K562 (cell line): ENCODE measurements around the gene SGTB. TPM values are rescaled to one million over a fixed set of nuclear protein-coding genes. Genes with fewer than 3 reads are reported as not detected.

Experiments used
- ATAC-seq: fragments of 200-7000 bp; cut with Tn5 transposase; 3 replicates; pipeline ENCODE4 v1.9.1; 2020; ENCODE audit warnings: moderate library complexity
- BruUV-seq: library from RNA; stranded (reverse); fragments of 400-500 nt; replicated peaks from 2 replicates; lab custom pipeline; 2021; lab: Mats Ljungman, UMichigan
- CTCF ChIA-PET: fragments of 300-600 bp; formaldehyde crosslinking; extraction: SDS; loops from one replicate; lab custom pipeline; 2021; ENCODE audit warnings: low intra/inter-chr PET ratio; lab: Yijun Ruan, JAX
- POLR2A ChIA-PET: fragments of 300-600, 350-650 bp; sonication (Branson Sonifier 250); formaldehyde crosslinking; extraction: SDS; loops from one replicate; lab custom pipeline; 2021; ENCODE audit warnings: antibody characterized with exemption, inconsistent platforms; lab: Yijun Ruan, JAX
- DNase-seq, 4 experiments: peaks; one replicate each; pipeline versions ENCODE4 v3.0.0 to v3.0.0-alpha.2; 2011 to 2018; ENCODE audit warnings: low spot score in 3 of 4, mixed read lengths in 3 of 4; ENCODE audit errors: extremely low read depth in 1 of 4
- FAIRE-seq: peaks from 2 replicates; lab custom pipeline; 2011; peaks lifted over from hg19 to GRCh38; lab: Jason Lieb, UNC
- H2AFZ ChIP-seq: 2 replicates; pipeline ENCODE4 v1.6.0; 2011; ENCODE audit warnings: low read depth, low read length, control low read depth, inconsistent platforms
- H3K27ac ChIP-seq: fragments of 200-600 bp; 3 replicates; pipeline ENCODE4 v1.8.0; 2011; ENCODE audit warnings: low read depth, mild to moderate bottlenecking, control low read depth, inconsistent platforms, low read length, moderate library complexity, mixed read lengths; ENCODE audit errors: extremely low read depth
- H3K27me3 ChIP-seq, 2 experiments: fragments of 300-600 bp in 1 of 2; 2 replicates in 1 of 2; 3 replicates in 1 of 2; pipeline versions ENCODE4 v1.6.0 to v1.8.0; 2011; ENCODE audit warnings: inconsistent platforms in 2 of 2, low read length in 2 of 2, mild to moderate bottlenecking in 1 of 2, mixed read lengths in 1 of 2, moderate library complexity in 1 of 2; ENCODE audit not compliant: control insufficient read depth in 2 of 2, insufficient read depth in 2 of 2
- H3K36me3 ChIP-seq: fragments of 300-600 bp; 3 replicates; pipeline ENCODE4 v1.8.0; 2011; ENCODE audit warnings: mild to moderate bottlenecking, low read length, inconsistent platforms; ENCODE audit not compliant: control insufficient read depth, insufficient read depth
- H3K4me1 ChIP-seq, 2 experiments: fragments of 200-600 bp in 1 of 2; replicated peaks in 1 of 2; 2 replicates in 1 of 2; 3 replicates in 1 of 2; pipeline versions ENCODE4 v1.5.1 to v1.8.0; 2011; ENCODE audit warnings: inconsistent platforms in 2 of 2, low read length in 2 of 2, mild to moderate bottlenecking in 1 of 2, mixed read lengths in 1 of 2, moderate library complexity in 1 of 2; ENCODE audit not compliant: control insufficient read depth in 2 of 2, insufficient read depth in 2 of 2
- H3K4me2 ChIP-seq: 2 replicates; pipeline ENCODE4 v1.6.1; 2011; ENCODE audit warnings: low read length, control low read depth, inconsistent platforms, mixed read lengths; ENCODE audit not compliant: insufficient read depth
- H3K4me3 ChIP-seq: fragments of 200-600 bp; sonication (generic), shearing (Covaris generic); 2 replicates; pipeline ENCODE4 v1.5.1; 2016; ENCODE audit warnings: control low read depth, inconsistent platforms
- H3K79me2 ChIP-seq: fragments of 200-600 bp; 3 replicates; pipeline ENCODE4 v1.8.0; 2011; ENCODE audit warnings: low read length, inconsistent platforms; ENCODE audit not compliant: control insufficient read depth, insufficient read depth
- H3K9ac ChIP-seq, 2 experiments: 2 replicates each; pipeline versions ENCODE4 v1.6.0 to v1.6.1; 2011; ENCODE audit warnings: low read depth in 2 of 2, low read length in 2 of 2, control low read depth in 1 of 2, inconsistent platforms in 1 of 2, mild to moderate bottlenecking in 1 of 2, mixed read lengths in 1 of 2; ENCODE audit not compliant: insufficient read depth in 1 of 2
- H3K9me1 ChIP-seq: one replicate; pipeline ENCODE4 v1.6.0; 2011; ENCODE audit warnings: inconsistent platforms, mild to moderate bottlenecking, low read length, moderate library complexity; ENCODE audit not compliant: control insufficient read depth, insufficient read depth
- H3K9me3 ChIP-seq: replicated peaks from 2 replicates; pipeline ENCODE4 v1.5.1; 2011; ENCODE audit warnings: low read depth, low read length, inconsistent platforms; ENCODE audit not compliant: control insufficient read depth, insufficient read depth
- H4K20me1 ChIP-seq: replicated peaks from 2 replicates; pipeline ENCODE4 v1.6.1; 2011; ENCODE audit warnings: low read length, inconsistent platforms, mixed read lengths; ENCODE audit not compliant: control insufficient read depth, insufficient read depth
- FOXJ3 ChIP-seq: sonication (generic); formaldehyde crosslinking; IDR thresholded peaks from 2 replicates; pipeline ENCODE4 v1.4.0; 2020; ENCODE audit warnings: mild to moderate bottlenecking, missing genetic modification reagents
- GABPB1 ChIP-seq: sonication (generic); formaldehyde crosslinking; IDR thresholded peaks from 2 replicates; pipeline ENCODE4 v1.8.0; 2022; ENCODE audit warnings: mild to moderate bottlenecking, missing genetic modification reagents
- HDAC1 ChIP-seq, 2 experiments: fragments of 450-650 bp; IDR thresholded peaks; 2 replicates each; pipeline ENCODE4 v1.6.1; 2016 to 2017; ENCODE audit warnings: inconsistent platforms in 1 of 2, mild to moderate bottlenecking in 1 of 2, moderate library complexity in 1 of 2
- KDM1A ChIP-seq, 2 experiments: fragments of 450-650 bp; IDR thresholded peaks; 2 replicates each; pipeline ENCODE4 v1.6.1; 2016; ENCODE audit warnings: mild to moderate bottlenecking in 2 of 2
- KLF1 ChIP-seq: fragments of 450-650 bp; IDR thresholded peaks from 2 replicates; pipeline ENCODE4 v1.6.1; 2016; ENCODE audit warnings: missing genetic modification characterization, missing compliant biosample characterization
- LARP7 ChIP-seq: fragments of 450-650 bp; IDR thresholded peaks from 2 replicates; pipeline ENCODE4 v1.6.1; 2016
- MAFK ChIP-seq: IDR thresholded peaks from 2 replicates; pipeline ENCODE4 v1.6.1; 2011; ENCODE audit warnings: low read length, improper control_type of control experiment
- MEIS2 ChIP-seq: fragments of 450-650 bp; IDR thresholded peaks from 2 replicates; pipeline ENCODE4 v1.6.1; 2014; ENCODE audit warnings: mild to moderate bottlenecking; ENCODE audit not compliant: partially characterized antibody
- NFRKB ChIP-seq: fragments of 450-650 bp; IDR thresholded peaks from 2 replicates; pipeline ENCODE4 v1.6.1; 2016; ENCODE audit warnings: low read depth
- SPI1 ChIP-seq: IDR thresholded peaks from 2 replicates; pipeline ENCODE4 v1.6.1; 2011; ENCODE audit warnings: low read depth, low read length, control low read depth, borderline replicate concordance
- TAF9B ChIP-seq: fragments of 450-650 bp; IDR thresholded peaks from 2 replicates; pipeline ENCODE4 v1.6.1; 2018; ENCODE audit warnings: mild to moderate bottlenecking; ENCODE audit not compliant: partially characterized antibody
- TOE1 ChIP-seq, 2 experiments: fragments of 450-650 bp in 1 of 2; sonication (generic) in 1 of 2; formaldehyde crosslinking in 1 of 2; IDR thresholded peaks; 2 replicates each; pipeline versions ENCODE4 v1.7.1 to v1.8.0; 2016 to 2022; ENCODE audit warnings: borderline replicate concordance in 2 of 2, mild to moderate bottlenecking in 2 of 2, antibody characterized with exemption in 1 of 2, inconsistent platforms in 1 of 2, low read depth in 1 of 2, missing genetic modification reagents in 1 of 2, moderate library complexity in 1 of 2
- ZNF445 ChIP-seq: fragments of 250-450 bp; sonication (Bioruptor Pico); IDR thresholded peaks from 2 replicates; pipeline ENCODE4 v1.4.0; 2020; ENCODE audit warnings: low read depth, mild to moderate bottlenecking, moderate library complexity
- WGBS: fragments of 100-300 bp; shearing (Covaris generic); methylation state at CpG from one replicate; pipeline ENCODE4 v1.1.6; 2016; ENCODE audit warnings: low coverage, mixed read lengths; ENCODE audit not compliant: insufficient coverage; ENCODE audit errors: missing lambda C conversion rate; 5-methylcytosine and 5-hydroxymethylcytosine counted together
- in situ Hi-C: fragments of 300-500 bp; cut with MboI; formaldehyde crosslinking; loops from 4 replicates; pipeline ENCODE4 v1.15.0; 2018; ENCODE audit warnings: inconsistent platforms, mixed read lengths
- intact Hi-C: fragments of 100-400 bp; cut with micrococcal nuclease; formaldehyde crosslinking; loops from 2 replicates; pipeline ENCODE4 v1.14.2; 2022
- polyA plus RNA-seq, 8 experiments: library from polyadenylated mRNA; depleted of rRNA in 4 of 8; stranded (reverse) in 5 of 8; unstranded in 3 of 8; fragments of >200 nt; fragmentation: Nextera tagmentation in 2 of 8; fragmentation: Illumina TruSeq in 1 of 8; extraction: Ambion mirVana in 2 of 8; extraction: Trizol in 1 of 8; gene quantifications; 2 replicates each; pipeline versions ENCODE4 v1.2.1 to v1.2.3, GENCODE V29; 2011 to 2014; ENCODE audit warnings: inconsistent platforms in 1 of 8, missing spikeins in 1 of 8
- total RNA-seq, 7 experiments: library from RNA; depleted of rRNA in 6 of 7; stranded (reverse); fragments of >200 nt in 6 of 7; fragmentation: Illumina TruSeq in 2 of 7; extraction: Trizol in 2 of 7; gene quantifications; 2 replicates each; pipeline versions ENCODE4 v1.2.1 to v1.2.3, GENCODE V29; 2011 to 2021; ENCODE audit warnings: low replicate concordance in 1 of 7
- TF ChIP-seq, protein P1 (sequence below), 2 experiments: fragments of 450-650 bp; conservative IDR thresholded peaks; 2 replicates each; pipeline ENCODE4 v1.6.1; 2017; ENCODE audit warnings: mild to moderate bottlenecking in 2 of 2, moderate library complexity in 2 of 2
- TF ChIP-seq, protein P2 (sequence below), 2 experiments: IDR thresholded peaks in 1 of 2; conservative IDR thresholded peaks in 1 of 2; 2 replicates each; pipeline ENCODE4 v1.6.1; 2016; ENCODE audit warnings: low read depth in 2 of 2, mild to moderate bottlenecking in 1 of 2, missing compliant biosample characterization in 1 of 2, missing genetic modification characterization in 1 of 2, moderate library complexity in 1 of 2

SGTB gene
- total and polyA plus RNA-seq, 9 of the 15 experiments (the other 6 are each of a cell fraction or from before 2014, with no cell fraction given): 1.3 to 8.4 (median 4.8) TPM

DNA sequence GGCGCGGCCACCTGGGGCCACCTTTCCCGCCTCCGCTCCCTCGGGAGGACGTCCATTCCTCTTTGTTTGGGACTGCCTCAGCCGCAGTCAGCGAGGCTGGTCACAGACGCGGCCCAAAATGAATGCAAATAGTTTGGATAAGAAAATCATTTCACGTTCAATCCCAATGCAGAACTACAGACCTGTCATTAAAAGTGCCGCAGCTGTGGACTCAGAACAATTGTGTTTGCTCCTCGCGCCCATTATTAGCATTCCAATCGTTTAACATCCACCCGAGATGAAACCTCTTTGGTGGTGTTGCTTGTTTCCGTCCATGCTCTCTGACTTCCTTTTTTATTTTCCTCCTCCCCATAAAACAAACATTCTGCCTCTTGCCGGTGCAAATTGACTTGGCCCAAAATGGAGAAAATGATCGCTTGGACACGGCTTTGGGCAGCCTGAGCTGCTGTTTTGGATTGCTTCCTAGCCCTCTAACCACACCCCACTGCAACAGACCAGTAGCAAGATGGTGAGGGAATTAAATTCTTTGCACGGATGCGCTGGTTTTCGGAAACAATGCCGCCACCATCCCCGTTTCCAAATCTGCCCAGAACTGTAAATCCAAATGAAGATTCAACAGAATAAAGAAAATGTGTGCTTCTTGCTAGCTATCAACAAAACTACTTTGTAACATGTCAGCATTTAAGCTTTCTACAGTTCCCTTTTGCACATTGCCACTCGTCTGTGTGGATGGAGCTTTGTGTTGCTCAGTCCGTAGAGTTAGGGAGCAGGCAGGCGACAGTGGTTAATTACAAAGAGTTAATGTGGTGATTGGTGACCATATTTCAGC lies 880 bp upstream of the SGTB start:
- Histone ChIP-seq H3K4me1 (peaks cover 14 to 16% of the 10 kb centered on the region in 2 experiments), H2AFZ (peak overlapping the region; percentile 94), H3K9me1 (no peaks in the 10 kb centered on the region), H3K4me3 (peak overlapping the region; percentile 95), H3K27me3 (no peaks in the 10 kb centered on the region), H3K9me3 (no peaks in the 10 kb centered on the region), H3K9ac (peak overlapping the region; percentile 75 to 97), H3K4me2 (peak overlapping the region; percentile 79), H3K79me2 (peaks cover 59% of the 10 kb centered on the region), H4K20me1 (no peaks in the 10 kb centered on the region), H3K36me3 (peaks cover 7% of the 10 kb centered on the region; the same call in 1 of the 3 replicates), H3K27ac (peak overlapping the region; percentile 78)
- TSS peak; percentile 73 for BruUV-seq
- DNase-seq (peak in 2 of 4 experiments; percentile 61 to 72), ATAC-seq (peak; percentile 63), FAIRE-seq (peak; percentile 67)
- ChIA-PET POLR2A (interaction anchor here (0.7 to 3.4 kb wide), 7 partner anchors 9 to 55 kb away, joined by 3 to 14 read pairs (median 3); no protein-coding TSS in a partner anchor), CTCF (interaction anchor here (0.5 kb wide), 1 partner anchor 239 kb away, joined by 3 read pairs; no protein-coding TSS in a partner anchor)
- in situ Hi-C loops (no loop called here), intact Hi-C loops (loop anchor here (2.0 to 5.0 kb wide), 3 partner anchors 160 to 422 kb away; partner anchors contain the start of genes CENPK, ERBIN, PPWD1 and SREK1)
- WGBS: 0% methylated on average over 26 of the region's 28 CpGs
- TF ChIP-seq, protein P1, sequence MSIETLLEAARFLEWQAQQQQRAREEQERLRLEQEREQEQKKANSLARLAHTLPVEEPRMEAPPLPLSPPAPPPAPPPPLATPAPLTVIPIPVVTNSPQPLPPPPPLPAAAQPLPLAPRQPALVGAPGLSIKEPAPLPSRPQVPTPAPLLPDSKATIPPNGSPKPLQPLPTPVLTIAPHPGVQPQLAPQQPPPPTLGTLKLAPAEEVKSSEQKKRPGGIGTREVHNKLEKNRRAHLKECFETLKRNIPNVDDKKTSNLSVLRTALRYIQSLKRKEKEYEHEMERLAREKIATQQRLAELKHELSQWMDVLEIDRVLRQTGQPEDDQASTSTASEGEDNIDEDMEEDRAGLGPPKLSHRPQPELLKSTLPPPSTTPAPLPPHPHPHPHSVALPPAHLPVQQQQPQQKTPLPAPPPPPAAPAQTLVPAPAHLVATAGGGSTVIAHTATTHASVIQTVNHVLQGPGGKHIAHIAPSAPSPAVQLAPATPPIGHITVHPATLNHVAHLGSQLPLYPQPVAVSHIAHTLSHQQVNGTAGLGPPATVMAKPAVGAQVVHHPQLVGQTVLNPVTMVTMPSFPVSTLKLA (conservative IDR thresholded peaks at IDR 0.05): peak in 1 of 2 experiments; percentile 42; a peak in 3 of 4 replicates
- TF ChIP-seq HDAC1 (IDR thresholded peaks at IDR 0.05) (peak in 1 of 2 experiments; percentile 37; a peak in 1 of 4 replicates), SPI1 (peak; percentile 71; the same call in 1 of the 2 replicates), ZNF445 (no peak), TAF9B (no peak), LARP7 (no peak), NFRKB (peak; percentile 50; the same call in 1 of the 2 replicates), MEIS2 (peak; percentile 58), GABPB1 (0 out of 2 replicates have a peak, but pooled peaks have one; percentile 15), KDM1A (IDR thresholded peaks at IDR 0.05) (peak in 1 of 2 experiments; percentile 14; a peak in 1 of 4 replicates), FOXJ3 (CRISPR knock-in tag) (no peak), TOE1 (IDR thresholded peaks at IDR 0.05; ENCODE audit: borderline replicate concordance) (0 out of 2 replicates have a peak, but pooled peaks have one; percentile 8), TOE1 (CRISPR knock-in tag; IDR thresholded peaks at IDR 0.05; ENCODE audit: borderline replicate concordance, low read depth) (no peak), KLF1 (0 out of 2 replicates have a peak, but pooled peaks have one; percentile 11), MAFK (0 out of 2 replicates have a peak, but pooled peaks have one; percentile 15)
- TF ChIP-seq, protein P2, sequence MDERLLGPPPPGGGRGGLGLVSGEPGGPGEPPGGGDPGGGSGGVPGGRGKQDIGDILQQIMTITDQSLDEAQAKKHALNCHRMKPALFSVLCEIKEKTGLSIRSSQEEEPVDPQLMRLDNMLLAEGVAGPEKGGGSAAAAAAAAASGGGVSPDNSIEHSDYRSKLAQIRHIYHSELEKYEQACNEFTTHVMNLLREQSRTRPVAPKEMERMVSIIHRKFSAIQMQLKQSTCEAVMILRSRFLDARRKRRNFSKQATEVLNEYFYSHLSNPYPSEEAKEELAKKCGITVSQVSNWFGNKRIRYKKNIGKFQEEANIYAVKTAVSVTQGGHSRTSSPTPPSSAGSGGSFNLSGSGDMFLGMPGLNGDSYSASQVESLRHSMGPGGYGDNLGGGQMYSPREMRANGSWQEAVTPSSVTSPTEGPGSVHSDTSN (CRISPR knock-in tag; IDR thresholded peaks at IDR 0.05; ENCODE audit: low read depth): no peak
- TF ChIP-seq, protein P2 (tag; conservative IDR thresholded peaks at IDR 0.05; ENCODE audit: low read depth): peak; percentile 41; the same call in 1 of the 2 replicates
